PFSK-1 (cell line): ENCODE measurements around the gene MKKS.

ENCODE experiments used
- FOXP2 ChIP-seq: optimal IDR thresholded peaks from 2 replicates; pipeline ENCODE3; 2011; ENCODE audit warnings: borderline replicate concordance, control low read depth, inconsistent platforms; ENCODE audit not compliant: insufficient read depth; ENCODE audit errors: extremely low read length, extremely low read depth
- POLR2AphosphoS5 ChIP-seq: IDR thresholded peaks from 2 replicates; pipeline ENCODE4 v1.6.1; 2012; ENCODE audit warnings: low read depth, mild to moderate bottlenecking, control low read depth, low read length, moderate library complexity
- REST ChIP-seq, 2 experiments: IDR thresholded peaks; 2 replicates each; pipeline versions ENCODE4 v1.6.1 to v1.8.0; 2011 to 2012; ENCODE audit warnings: low read depth in 2 of 2, low read length in 2 of 2, control low read depth in 1 of 2, inconsistent platforms in 1 of 2, mild to moderate bottlenecking in 1 of 2, moderate library complexity in 1 of 2; ENCODE audit not compliant: insufficient read depth in 1 of 2
- SIN3A ChIP-seq: IDR thresholded peaks from 2 replicates; pipeline ENCODE4 v1.6.1; 2012; ENCODE audit warnings: mild to moderate bottlenecking, low read length, moderate library complexity, borderline replicate concordance; ENCODE audit not compliant: insufficient read depth
- TAF1 ChIP-seq: IDR thresholded peaks from 2 replicates; pipeline ENCODE4 v1.6.1; 2012; ENCODE audit warnings: low read length, control low read depth, borderline replicate concordance; ENCODE audit not compliant: insufficient read depth

The MKKS gene

GRCh38 chr20:10453241-10453640 is 19.2 kb upstream of the MKKS start:
- TF ChIP-seq SIN3A, result no peak
- TF ChIP-seq TAF1, result no peak
- TF ChIP-seq REST (IDR thresholded peaks at IDR 0.05; ENCODE audit: insufficient read depth in 1 of 2, low read depth in 2 of 2, low read length in 2 of 2), result no peak
- no peak for TF ChIP-seq FOXP2
- no peak for TF ChIP-seq POLR2AphosphoS5

- TF ChIP-seq POLR2AphosphoS5 (no peak), TAF1 (no peak), SIN3A (no peak), FOXP2 (no peak), REST (IDR thresholded peaks at IDR 0.05; ENCODE audit: insufficient read depth in 1 of 2, low read depth in 2 of 2, low read length in 2 of 2) (no peak)
These were observed 15.2 kb upstream of the MKKS start for GRCh38 chr20:10449270-10449669.

GRCh38 chr20:10448270-10449156 is 14.5 kb upstream of the MKKS start:
- TF ChIP-seq SIN3A (no peak), TAF1 (no peak), POLR2AphosphoS5 (no peak), FOXP2 (no peak), REST (IDR thresholded peaks at IDR 0.05; ENCODE audit: insufficient read depth in 1 of 2, low read depth in 2 of 2, low read length in 2 of 2) (no peak)

GRCh38 chr20:10447028-10447427 is 13.0 kb upstream of the MKKS start:
- TF ChIP-seq POLR2AphosphoS5, result no peak
- no peak for TF ChIP-seq SIN3A
- no peak for TF ChIP-seq REST (IDR thresholded peaks at IDR 0.05; ENCODE audit: insufficient read depth in 1 of 2, low read depth in 2 of 2, low read length in 2 of 2)
- TF ChIP-seq FOXP2, result no peak
- TF ChIP-seq TAF1, result peak; percentile 59; the same call in 1 of the 2 replicates

GRCh38 chr20:10445758-10446157 is 11.7 kb upstream of the MKKS start:
- TF ChIP-seq REST (IDR thresholded peaks at IDR 0.05; ENCODE audit: insufficient read depth in 1 of 2, low read depth in 2 of 2, low read length in 2 of 2) (no peak), TAF1 (no peak), POLR2AphosphoS5 (no peak), FOXP2 (no peak), SIN3A (no peak)
